ENCODE results near the gene PSME3IP1.

GRCh38 chr16:57209780-57210179 lies 23.9 kb upstream of the PSME3IP1 start:
- no peak for TF ChIP-seq CTCF (IDR thresholded peaks at IDR 0.05; ENCODE audit: poor library complexity)
- TF ChIP-seq EZH2 (IDR thresholded peaks at IDR 0.05; ENCODE audit: borderline replicate concordance): no peak
- no peak for TF ChIP-seq EZH2phosphoT487 (IDR thresholded peaks at IDR 0.05; ENCODE audit: low read depth, severe bottlenecking, unreplicated experiment)
